HCT116 (cell line): ENCODE measurements around the gene RAPSN. TPM values are rescaled to one million over a fixed set of nuclear protein-coding genes. Genes with fewer than 3 reads are reported as not detected.

Experiments
- ATAC-seq: fragments of 200-7000 bp; cut with Tn5 transposase; 2 replicates; pipeline ENCODE4 v1.9.1; 2020; ENCODE audit warnings: mild to moderate bottlenecking, moderate library complexity
- BruUV-seq: library from RNA; stranded (reverse); fragments of 400-500 nt; replicated peaks from 2 replicates; lab custom pipeline; 2021; lab: Mats Ljungman, UMichigan
- CTCF ChIA-PET: fragments of 300-600 bp; sonication (Branson Sonifier 250); formaldehyde crosslinking; loops from one replicate; lab custom pipeline; 2021; ENCODE audit warnings: antibody characterized with exemption; lab: Charles Lee
- POLR2A ChIA-PET: fragments of 300-600, 350-600 bp; sonication (Branson Sonifier 250); formaldehyde crosslinking; loops from one replicate; lab custom pipeline; 2021; ENCODE audit warnings: antibody characterized with exemption; lab: Charles Lee
- RAD21 ChIA-PET, 2 experiments: fragments of 300-600 bp; sonication (Branson Sonifier 250); formaldehyde crosslinking; loops; one replicate each; lab custom pipeline; 2023; ENCODE audit warnings: low total read pairs in 2 of 2; ENCODE audit not compliant: uncharacterized antibody in 2 of 2, unreplicated experiment in 2 of 2, low non-redundant PET in 1 of 2; lab: Charles Lee
- DNase-seq: peaks from one replicate; pipeline ENCODE4 v3.0.0-alpha.2; 2010; ENCODE audit warnings: low read depth, low spot score
- H2AFZ ChIP-seq: fragments of 200-600 bp; shearing (Covaris generic), sonication (generic); 2 replicates; pipeline ENCODE4 v1.6.1; 2017; ENCODE audit warnings: low read depth, mixed run types, mixed read lengths, antibody characterized with exemption, low read length; ENCODE audit not compliant: poor library complexity, severe bottlenecking
- H3K27ac ChIP-seq: 2 replicates; pipeline ENCODE4 v1.5.1; 2012; ENCODE audit warnings: low read depth, low read length
- H3K27me3 ChIP-seq: fragments of 200-600 bp; sonication (generic); 2 replicates; pipeline ENCODE4 v1.6.1; 2016; ENCODE audit warnings: mixed run types, low read length, mixed read lengths; ENCODE audit not compliant: insufficient read depth
- H3K36me3 ChIP-seq, 2 experiments: fragments of 200-500 bp in 1 of 2; fragments of 200-600 bp in 1 of 2; sonication (Bioruptor generic) in 1 of 2; sonication (generic) in 1 of 2; 2 replicates each; pipeline versions ENCODE4 v1.5.1 to v1.6.1; 2014 to 2016; ENCODE audit warnings: low read length in 2 of 2, inconsistent platforms in 1 of 2, mixed read lengths in 1 of 2, mixed run types in 1 of 2; ENCODE audit not compliant: insufficient read depth in 2 of 2, control insufficient read depth in 1 of 2
- H3K4me1 ChIP-seq, 2 experiments: fragments of 200-600 bp in 1 of 2; sonication (generic) in 1 of 2; 2 replicates each; pipeline versions ENCODE4 v1.5.1 to v1.6.1; 2012 to 2017; ENCODE audit warnings: low read length in 2 of 2, inconsistent platforms in 1 of 2, mild to moderate bottlenecking in 1 of 2, mixed read lengths in 1 of 2, mixed run types in 1 of 2, moderate library complexity in 1 of 2; ENCODE audit not compliant: insufficient read depth in 2 of 2, control insufficient read depth in 1 of 2
- H3K4me2 ChIP-seq: fragments of 200-600 bp; sonication (generic); 2 replicates; pipeline ENCODE4 v1.6.1; 2017; ENCODE audit warnings: mixed run types, low read length, mixed read lengths
- H3K4me3 ChIP-seq, 2 experiments: fragments of 200-600 bp in 1 of 2; sonication (generic) in 1 of 2; replicated peaks in 1 of 2; 2 replicates each; pipeline ENCODE4 v1.5.1; 2011 to 2016; ENCODE audit warnings: low read length in 2 of 2, control low read depth in 1 of 2, low read depth in 1 of 2, mild to moderate bottlenecking in 1 of 2, mixed read lengths in 1 of 2, mixed run types in 1 of 2
- H3K79me2 ChIP-seq: fragments of 200-600 bp; sonication (generic); 2 replicates; pipeline ENCODE4 v1.6.1; 2017; ENCODE audit warnings: mild to moderate bottlenecking, mixed run types, low read length, moderate library complexity, mixed read lengths; ENCODE audit not compliant: insufficient read depth
- H3K9ac ChIP-seq: fragments of 200-600 bp; sonication (generic); 2 replicates; pipeline ENCODE4 v1.6.1; 2016; ENCODE audit warnings: low read length, mixed read lengths
- H3K9me2 ChIP-seq: fragments of 200-600 bp; sonication (generic), shearing (Covaris generic); 2 replicates; pipeline ENCODE4 v1.6.1; 2017; ENCODE audit warnings: mixed run types, mild to moderate bottlenecking, moderate library complexity; ENCODE audit not compliant: insufficient read depth
- H3K9me3 ChIP-seq, 2 experiments: fragments of 200-500 bp in 1 of 2; fragments of 200-600 bp in 1 of 2; sonication (Bioruptor generic) in 1 of 2; sonication (generic) in 1 of 2; 2 replicates each; pipeline ENCODE4 v1.6.1; 2014 to 2017; ENCODE audit warnings: low read length in 2 of 2, mixed read lengths in 2 of 2, inconsistent platforms in 1 of 2, low read depth in 1 of 2, mild to moderate bottlenecking in 1 of 2, mixed run types in 1 of 2, moderate library complexity in 1 of 2; ENCODE audit not compliant: control insufficient read depth in 1 of 2, insufficient read depth in 1 of 2
- H4K20me1 ChIP-seq: fragments of 200-600 bp; sonication (generic), shearing (Covaris generic); 2 replicates; pipeline ENCODE4 v1.6.1; 2017; ENCODE audit warnings: mixed run types, mild to moderate bottlenecking, moderate library complexity; ENCODE audit not compliant: insufficient read depth
- ATF3 ChIP-seq: IDR thresholded peaks from 2 replicates; pipeline ENCODE4 v1.6.1; 2012
- CBX3 ChIP-seq: IDR thresholded peaks from 2 replicates; pipeline ENCODE4 v1.6.1; 2012; ENCODE audit warnings: low read depth
- CTCF ChIP-seq, 3 experiments: fragments of 200-600 bp in 1 of 3; sonication (generic) in 1 of 3; IDR thresholded peaks in 2 of 3; conservative IDR thresholded peaks in 1 of 3; 2 replicates each; pipeline ENCODE4 v1.5.1; 2012 to 2017; ENCODE audit warnings: low read depth in 2 of 3, low read length in 2 of 3, antibody characterized with exemption in 1 of 3, borderline replicate concordance in 1 of 3, control low read depth in 1 of 3, mild to moderate bottlenecking in 1 of 3, mixed read lengths in 1 of 3, mixed run types in 1 of 3, moderate library complexity in 1 of 3; ENCODE audit not compliant: insufficient read depth in 1 of 3
- EGR1 ChIP-seq: IDR thresholded peaks from 2 replicates; pipeline ENCODE4 v1.6.1; 2012; ENCODE audit warnings: low read depth
- POLR2A ChIP-seq: IDR thresholded peaks from 2 replicates; pipeline ENCODE4 v1.7.0; 2011; ENCODE audit warnings: borderline replicate concordance; ENCODE audit not compliant: insufficient read depth, insufficient read length; ENCODE audit errors: extremely low read depth
- ZBTB33 ChIP-seq: IDR thresholded peaks from 2 replicates; pipeline ENCODE4 v1.6.1; 2011; ENCODE audit warnings: mild to moderate bottlenecking, low read length, moderate library complexity; ENCODE audit not compliant: insufficient replicate concordance; ENCODE audit errors: extremely low read depth
- ZNF274 ChIP-seq: fragments of 200-500 bp; sonication (Bioruptor generic); IDR thresholded peaks from 2 replicates; pipeline ENCODE4 v1.6.1; 2014; ENCODE audit warnings: mild to moderate bottlenecking, low read depth, low read length, inconsistent platforms
- intact Hi-C: fragments of 100-400 bp; cut with micrococcal nuclease; formaldehyde crosslinking; loops from 2 replicates; pipeline ENCODE4 v1.10.0; 2022
- total RNA-seq: library from RNA; stranded (reverse); gene quantifications from one replicate; pipeline ENCODE4 v1.2.1, GENCODE V29; 2021; ENCODE audit not compliant: unreplicated experiment

RAPSN gene
- total RNA-seq, 1 experiment from 2014 or later: 0.57 TPM

- no peaks in the 10 kb centered on the region for H3K27me3 ChIP-seq
- RAD21 ChIA-PET: no interaction called here
- H3K79me2 ChIP-seq: no peaks in the 10 kb centered on the region; the same call in 1 of the 2 replicates
- CTCF ChIA-PET: no interaction called here
- DNase-seq (no peak), ATAC-seq (no peak)
- H3K9me2 ChIP-seq: no peaks in the 10 kb centered on the region
- H4K20me1 ChIP-seq: peaks cover 5% of the 10 kb centered on the region; the same call in 1 of the 2 replicates
- H3K4me3 ChIP-seq: no peak overlapping the region
- no peaks in the 10 kb centered on the region for H3K9me3 ChIP-seq
- no peak overlapping the region for H3K27ac ChIP-seq
- H3K4me2 ChIP-seq: no peak overlapping the region
- intact Hi-C loops: loop anchor here (10.0 kb wide), 1 partner anchor 154 kb away; no protein-coding TSS in a partner anchor
- BruUV-seq: TSS peak; percentile 25
- H3K9ac ChIP-seq: no peak overlapping the region
- 0 out of 4 replicates have a peak, but pooled peaks cover 0 to 3% of the 10 kb centered on the region in 2 experiments for H3K36me3 ChIP-seq
- H2AFZ ChIP-seq: no peak overlapping the region
- POLR2A ChIA-PET: no interaction called here
- H3K4me1 ChIP-seq: no peaks in the 10 kb centered on the region
- TF ChIP-seq ZBTB33: no peak
- no peak for TF ChIP-seq POLR2A
- no peak for TF ChIP-seq EGR1
- no peak for TF ChIP-seq CTCF (IDR thresholded peaks at IDR 0.05 in 2 of 3, conservative IDR thresholded peaks at IDR 0.05 in 1 of 3; ENCODE audit: borderline replicate concordance in 1 of 3, insufficient read depth in 1 of 3, low read depth in 2 of 3, low read length in 2 of 3)
- no peak for TF ChIP-seq ATF3
- TF ChIP-seq CBX3: no peak
- TF ChIP-seq ZNF274: no peak
These were observed 11.8 kb upstream of the RAPSN start for GRCh38 chr11:47460571-47461235.
